SK-N-MC (cell line): Measurements from ENCODE around the gene SLC35E1.

Source experiments
- EZH2 ChIP-seq: fragments of 200-600 bp; sonication (generic); IDR thresholded peaks from one replicate; pipeline ENCODE4 v1.6.1; 2017; ENCODE audit warnings: antibody characterized with exemption
- FOXP2 ChIP-seq: optimal IDR thresholded peaks from 2 replicates; pipeline ENCODE3; 2011; ENCODE audit warnings: mild to moderate bottlenecking, moderate library complexity; ENCODE audit not compliant: insufficient read depth; ENCODE audit errors: extremely low read length, control extremely low read depth
- POLR2AphosphoS5 ChIP-seq: IDR thresholded peaks from 2 replicates; pipeline ENCODE4 v1.6.1; 2012; ENCODE audit warnings: mild to moderate bottlenecking, low read depth, low read length, borderline replicate concordance

DNA sequence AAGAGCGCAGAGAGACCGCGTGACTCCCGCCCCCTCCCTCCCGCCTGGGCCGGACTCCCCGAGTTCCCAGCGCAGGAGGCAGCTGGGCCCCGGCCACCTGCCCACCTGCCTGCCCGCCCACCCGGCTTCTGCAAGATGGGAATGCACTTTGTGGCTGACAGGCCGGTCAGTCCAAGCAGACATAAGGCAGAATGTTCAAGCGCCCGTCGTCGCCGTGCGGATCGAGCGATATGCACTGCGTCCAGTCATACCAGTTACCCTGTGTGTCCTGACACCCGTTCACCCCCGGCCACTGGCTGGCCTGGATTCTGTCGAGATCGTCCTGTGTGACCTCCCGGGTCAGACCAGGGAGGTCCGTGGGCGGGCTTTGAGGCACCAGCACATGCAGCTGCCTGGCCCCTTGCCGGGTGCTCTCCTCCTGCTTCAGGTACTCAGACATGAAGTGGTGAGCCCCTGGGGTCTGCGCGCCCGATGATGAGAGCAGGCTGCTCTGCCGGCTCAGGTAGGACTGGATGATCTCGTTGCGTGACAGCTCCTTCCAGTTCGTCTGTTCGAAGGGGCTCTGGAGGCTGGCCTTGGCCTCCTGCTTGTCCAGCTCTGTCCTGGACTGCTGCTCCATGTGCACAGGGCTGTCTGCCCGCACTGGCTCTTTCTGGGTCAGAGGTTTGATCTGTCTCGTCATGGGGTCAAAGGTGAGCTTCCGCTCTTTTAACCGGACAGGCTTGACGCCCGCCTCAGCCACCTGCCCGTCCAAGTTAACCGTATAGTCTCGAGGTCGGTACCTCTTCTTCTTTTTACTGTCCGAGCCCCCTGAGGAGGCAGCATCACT, 3.9 kb upstream of the SLC35E1 start:
- TF ChIP-seq POLR2AphosphoS5 (no peak), EZH2 (no peak), FOXP2 (no peak)
